Neural progenitor cell (in vitro differentiated cells): ENCODE measurements around the gene PUM1. TPM values are rescaled to one million over a fixed set of nuclear protein-coding genes. Genes with fewer than 3 reads are reported as not detected.

Experiments used
- DNase-seq: peaks from one replicate; pipeline ENCODE4 v3.0.0-alpha.2; 2016; ENCODE audit warnings: low spot score
- H2AFZ ChIP-seq: fragments of 200-600 bp; sonication (generic); replicated peaks from 2 replicates; pipeline ENCODE4 v1.6.1; 2016; ENCODE audit warnings: antibody characterized with exemption
- H3F3A ChIP-seq: fragments of 200-600 bp; sonication (generic); 2 replicates; pipeline ENCODE4 v1.6.1; 2016; ENCODE audit warnings: antibody characterized with exemption, low read depth
- H3K27ac ChIP-seq: fragments of 200-600 bp; sonication (generic); 2 replicates; pipeline ENCODE4 v1.5.1; 2016; ENCODE audit warnings: mild to moderate bottlenecking
- H3K27me3 ChIP-seq: fragments of 200-600 bp; sonication (generic); 2 replicates; pipeline ENCODE4 v1.6.1; 2016; ENCODE audit warnings: mild to moderate bottlenecking, moderate library complexity
- H3K36me3 ChIP-seq: fragments of 200-600 bp; sonication (generic); 2 replicates; pipeline ENCODE4 v1.5.1; 2016
- H3K4me1 ChIP-seq: fragments of 200-600 bp; sonication (generic); 2 replicates; pipeline ENCODE4 v1.6.1; 2016; ENCODE audit warnings: mixed run types
- H3K4me2 ChIP-seq: fragments of 200-600 bp; sonication (generic); 2 replicates; pipeline ENCODE4 v1.6.1; 2016
- H3K4me3 ChIP-seq: fragments of 200-600 bp; sonication (generic); 2 replicates; pipeline ENCODE4 v1.5.1; 2016
- H3K79me2 ChIP-seq: fragments of 200-600 bp; sonication (generic); 2 replicates; pipeline ENCODE4 v1.6.1; 2016; ENCODE audit warnings: low read depth
- H3K9ac ChIP-seq: fragments of 200-600 bp; sonication (generic); 2 replicates; pipeline ENCODE4 v1.6.1; 2016
- H3K9me3 ChIP-seq: fragments of 200-600 bp; sonication (generic); 2 replicates; pipeline ENCODE4 v1.5.1; 2016; ENCODE audit warnings: low read depth
- H4K20me1 ChIP-seq: fragments of 200-600 bp; sonication (generic); 2 replicates; pipeline ENCODE4 v1.6.1; 2016; ENCODE audit warnings: low read depth
- H3K27ac Mint-ChIP-seq: 3 replicates; pipeline ENCODE4 v1.8.0; 2021; ENCODE audit warnings: mixed read lengths
- H3K27me3 Mint-ChIP-seq: 2 replicates; pipeline ENCODE4 v1.8.0; 2022; ENCODE audit warnings: low read depth, mild to moderate bottlenecking, inconsistent platforms, moderate library complexity, mixed read lengths; ENCODE audit not compliant: insufficient read depth
- H3K36me3 Mint-ChIP-seq: 3 replicates; pipeline ENCODE4 v1.8.0; 2021; ENCODE audit warnings: mixed read lengths
- H3K4me1 Mint-ChIP-seq: 3 replicates; pipeline ENCODE4 v1.8.0; 2021; ENCODE audit warnings: mixed read lengths
- H3K4me3 Mint-ChIP-seq: 3 replicates; pipeline ENCODE4 v1.8.0; 2021; ENCODE audit warnings: mild to moderate bottlenecking, moderate library complexity, mixed read lengths
- H3K9me3 Mint-ChIP-seq: 3 replicates; pipeline ENCODE4 v1.8.0; 2020; ENCODE audit warnings: mixed read lengths
- CTCF ChIP-seq: fragments of 200-600 bp; sonication (generic); IDR thresholded peaks from 2 replicates; pipeline ENCODE4 v1.5.1; 2017; ENCODE audit warnings: antibody characterized with exemption, mild to moderate bottlenecking
- EZH2 ChIP-seq: fragments of 200-600 bp; sonication (generic); IDR thresholded peaks from 2 replicates; pipeline ENCODE4 v1.6.1; 2017; ENCODE audit warnings: antibody characterized with exemption, mild to moderate bottlenecking, moderate library complexity
- EZH2phosphoT487 ChIP-seq: fragments of 200-600 bp; sonication (generic); IDR thresholded peaks from 2 replicates; pipeline ENCODE4 v1.6.1; 2017; ENCODE audit warnings: antibody characterized with exemption
- total RNA-seq: library from RNA; depleted of rRNA; stranded (reverse); fragments of >200 nt; gene quantifications from 2 replicates; pipeline ENCODE4 v1.2.3, GENCODE V29; 2015; ENCODE audit warnings: low replicate concordance

PUM1 gene
- total RNA-seq, 1 donor from 2014 or later, result 130 TPM

GRCh38 chr1:31027693-31028526 lies 37.6 kb downstream of the PUM1 start:
- DNase-seq, result no peak
- no peak overlapping the region for H3K4me3 Mint-ChIP-seq
- no peaks in the 10 kb centered on the region for H3K27me3 Mint-ChIP-seq
- H3K27ac ChIP-seq, result no peak overlapping the region
- no peak overlapping the region for H3K9ac ChIP-seq
- H3K4me1 ChIP-seq, result peaks cover 14% of the 10 kb centered on the region
- no peak overlapping the region for H2AFZ ChIP-seq
- H3K79me2 ChIP-seq, result peaks cover 100% of the 10 kb centered on the region
- peaks cover 10% of the 10 kb centered on the region for H3K4me1 Mint-ChIP-seq
- H3K9me3 Mint-ChIP-seq, result no peaks in the 10 kb centered on the region
- H3K36me3 ChIP-seq, result peaks cover 5% of the 10 kb centered on the region
- H3K27ac Mint-ChIP-seq, result no peak overlapping the region
- no peak overlapping the region for H3K4me3 ChIP-seq
- peaks cover 7% of the 10 kb centered on the region for H3F3A ChIP-seq
- TF ChIP-seq EZH2phosphoT487 (no peak), EZH2 (no peak), CTCF (no peak)
- no peaks in the 10 kb centered on the region for H3K27me3 ChIP-seq
- H3K9me3 ChIP-seq, result no peaks in the 10 kb centered on the region
- peaks cover 23% of the 10 kb centered on the region for H3K36me3 Mint-ChIP-seq
- peaks cover 100% of the 10 kb centered on the region for H4K20me1 ChIP-seq
- H3K4me2 ChIP-seq, result no peak overlapping the region

GRCh38 chr1:31022259-31022658 lies 43.3 kb downstream of the PUM1 start:
- no peak overlapping the region for H3K27ac Mint-ChIP-seq
- peaks cover 100% of the 10 kb centered on the region for H4K20me1 ChIP-seq

GRCh38 chr1:31020007-31020790 lies 45.3 kb downstream of the PUM1 start:
- Mint-ChIP-seq H3K36me3 (peaks cover 8% of the 10 kb centered on the region), H3K9me3 (no peaks in the 10 kb centered on the region), H3K27me3 (no peaks in the 10 kb centered on the region), H3K4me3 (no peak overlapping the region), H3K4me1 (peaks cover 10% of the 10 kb centered on the region), H3K27ac (no peak overlapping the region)
- H3K36me3 ChIP-seq, result no peaks in the 10 kb centered on the region
- H3K27ac ChIP-seq, result no peak overlapping the region
- H3K9ac ChIP-seq, result no peak overlapping the region
- DNase-seq, result no peak
- H3K4me1 ChIP-seq, result no peaks in the 10 kb centered on the region
- no peak overlapping the region for H2AFZ ChIP-seq
- TF ChIP-seq EZH2phosphoT487 (no peak), CTCF (no peak), EZH2 (no peak)
- no peak overlapping the region for H3K4me2 ChIP-seq
- peaks cover 15% of the 10 kb centered on the region for H3F3A ChIP-seq
- H4K20me1 ChIP-seq, result peaks cover 100% of the 10 kb centered on the region
- H3K79me2 ChIP-seq, result peaks cover 100% of the 10 kb centered on the region
- H3K4me3 ChIP-seq, result no peak overlapping the region
- H3K9me3 ChIP-seq, result no peaks in the 10 kb centered on the region
- H3K27me3 ChIP-seq, result no peaks in the 10 kb centered on the region

More at GRCh38 chr1:31022259-31022658, 43.3 kb downstream of the PUM1 start:
- no peaks in the 10 kb centered on the region for H3K9me3 Mint-ChIP-seq
- Histone ChIP-seq H3K36me3 (no peaks in the 10 kb centered on the region), H3K79me2 (peaks cover 100% of the 10 kb centered on the region), H3K4me3 (no peak overlapping the region), H3F3A (peaks cover 13% of the 10 kb centered on the region), H2AFZ (no peak overlapping the region), H3K4me2 (no peak overlapping the region), H3K4me1 (no peaks in the 10 kb centered on the region), H3K27me3 (no peaks in the 10 kb centered on the region), H3K9me3 (no peaks in the 10 kb centered on the region), H3K27ac (no peak overlapping the region), H3K9ac (no peak overlapping the region)
- H3K27me3 Mint-ChIP-seq, result no peaks in the 10 kb centered on the region
- TF ChIP-seq CTCF (no peak), EZH2phosphoT487 (no peak)
- H3K4me1 Mint-ChIP-seq, result peaks cover 12% of the 10 kb centered on the region
- H3K4me3 Mint-ChIP-seq, result no peak overlapping the region
- H3K36me3 Mint-ChIP-seq, result peaks cover 12% of the 10 kb centered on the region
- no peak for DNase-seq
